Liver (tissue), 9 donors: Measurements from ENCODE around the gene EML6. TPM values are rescaled to one million over a fixed set of nuclear protein-coding genes. Genes with fewer than 3 reads are reported as not detected.

Source experiments
- DNase-seq: peaks from one replicate; pipeline ENCODE4 v3.0.0-alpha.2; 2017; ENCODE audit warnings: low spot score
- H3K27ac ChIP-seq, 2 donors: one replicate each; pipeline ENCODE4 v1.7.0; 2013; ENCODE audit warnings: inconsistent platforms in 2 of 2, low read length in 2 of 2, control low read depth in 1 of 2, low read depth in 1 of 2, mild to moderate bottlenecking in 1 of 2
- H3K27me3 ChIP-seq, 4 donors: one replicate each; pipeline versions ENCODE4 v1.6.1 to v1.7.0; 2013; ENCODE audit warnings: low read length in 3 of 4, inconsistent platforms in 1 of 4, mild to moderate bottlenecking in 1 of 4, moderate library complexity in 1 of 4; ENCODE audit not compliant: control insufficient read depth in 4 of 4, insufficient read depth in 4 of 4
- H3K36me3 ChIP-seq, 4 donors: one replicate each; pipeline versions ENCODE4 v1.6.1 to v1.7.0; 2013; ENCODE audit warnings: low read length in 3 of 4, mild to moderate bottlenecking in 3 of 4, low read depth in 1 of 4, moderate library complexity in 1 of 4; ENCODE audit not compliant: control insufficient read depth in 4 of 4, insufficient read depth in 3 of 4
- H3K4me1 ChIP-seq, 4 donors: one replicate each; pipeline versions ENCODE4 v1.6.1 to v1.7.0; 2013; ENCODE audit warnings: low read length in 3 of 4, mild to moderate bottlenecking in 3 of 4, moderate library complexity in 1 of 4; ENCODE audit not compliant: control insufficient read depth in 4 of 4, insufficient read depth in 4 of 4
- H3K4me3 ChIP-seq, 3 donors: one replicate each; pipeline versions ENCODE4 v1.6.1 to v1.7.0; 2013; ENCODE audit warnings: low read length in 3 of 3, control low read depth in 1 of 3, low read depth in 1 of 3, mild to moderate bottlenecking in 1 of 3
- H3K9ac ChIP-seq, 2 donors: one replicate each; pipeline ENCODE4 v1.7.0; 2013; ENCODE audit warnings: low read length in 2 of 2, mild to moderate bottlenecking in 2 of 2, moderate library complexity in 2 of 2, control low read depth in 1 of 2, low read depth in 1 of 2
- H3K9me3 ChIP-seq, 4 donors: one replicate each; pipeline versions ENCODE4 v1.6.1 to v1.7.0; 2013; ENCODE audit warnings: low read length in 3 of 4; ENCODE audit not compliant: control insufficient read depth in 4 of 4
- EGR1 ChIP-seq, 2 donors: IDR thresholded peaks; 2 replicates each; pipeline ENCODE4 v1.6.1; 2016 to 2018; ENCODE audit warnings: antibody characterized with exemption in 2 of 2, low read depth in 2 of 2
- FOXA1 ChIP-seq: IDR thresholded peaks from 2 replicates; pipeline ENCODE4 v1.6.1; 2016; ENCODE audit warnings: antibody characterized with exemption
- FOXA2 ChIP-seq: IDR thresholded peaks from 2 replicates; pipeline ENCODE4 v1.6.1; 2016; ENCODE audit warnings: antibody characterized with exemption
- GABPA ChIP-seq, 2 donors: IDR thresholded peaks in 1 of 2; conservative IDR thresholded peaks in 1 of 2; 2 replicates each; pipeline ENCODE4 v1.6.1; 2016; ENCODE audit warnings: antibody characterized with exemption in 2 of 2, mild to moderate bottlenecking in 1 of 2, moderate library complexity in 1 of 2
- HNF4A ChIP-seq, 2 donors: conservative IDR thresholded peaks; 2 replicates each; pipeline ENCODE4 v1.6.1; 2016; ENCODE audit warnings: antibody characterized with exemption in 2 of 2, mild to moderate bottlenecking in 2 of 2
- JUND ChIP-seq, 2 donors: IDR thresholded peaks; 2 replicates each; pipeline ENCODE4 v1.6.1; 2016; ENCODE audit warnings: antibody characterized with exemption in 2 of 2
- NR2F2 ChIP-seq: IDR thresholded peaks from 2 replicates; pipeline ENCODE4 v1.6.1; 2016; ENCODE audit warnings: antibody characterized with exemption
- RAD21 ChIP-seq, 2 donors: IDR thresholded peaks; 2 replicates each; pipeline ENCODE4 v1.6.1; 2016; ENCODE audit warnings: antibody characterized with exemption in 2 of 2, mild to moderate bottlenecking in 2 of 2
- RXRA ChIP-seq, 2 donors: IDR thresholded peaks; 2 replicates each; pipeline ENCODE4 v1.6.1; 2017 to 2018; ENCODE audit warnings: antibody characterized with exemption in 2 of 2, mild to moderate bottlenecking in 1 of 2
- ZBTB33 ChIP-seq: IDR thresholded peaks from 2 replicates; pipeline ENCODE4 v1.6.1; 2016; ENCODE audit warnings: antibody characterized with exemption
- WGBS: extraction: QIAGEN DNeasy Blood & Tissue Kit; methylation state at CpG from one replicate; pipeline ENCODE4 v1.1.7; 2013; 5-methylcytosine and 5-hydroxymethylcytosine counted together
- polyA plus RNA-seq, 2 donors: library from polyadenylated mRNA; stranded (reverse) in 1 of 2; unstranded in 1 of 2; fragments of 200-250 nt in 1 of 2; fragments of >200 nt in 1 of 2; fragmentation: Nextera tagmentation in 1 of 2; extraction: Ambion mirVana in 1 of 2; gene quantifications; one replicate each; pipeline versions ENCODE4 v1.2.1 to v1.2.3, GENCODE V29; 2013 to 2015
- total RNA-seq, 2 donors: library from RNA; depleted of rRNA; stranded (reverse); fragments of >200 nt; gene quantifications; one replicate each; pipeline ENCODE4 v1.2.3, GENCODE V29; 2014
- TF ChIP-seq, protein P1 (sequence below): IDR thresholded peaks from 2 replicates; pipeline ENCODE4 v1.6.1; 2016; ENCODE audit warnings: antibody characterized with exemption
- TF ChIP-seq, protein P2 (sequence below): IDR thresholded peaks from 2 replicates; pipeline ENCODE4 v1.6.1; 2016; ENCODE audit warnings: antibody characterized with exemption, mild to moderate bottlenecking
- TF ChIP-seq, protein P3 (sequence below): IDR thresholded peaks from 2 replicates; pipeline ENCODE4 v1.6.1; 2016; ENCODE audit warnings: antibody characterized with exemption
- donor health status: healthy.
- donor health status: healthy.
- donor health status: healthy.
- donor health status: healthy.
- donor health status: healthy.

EML6 gene
- total and polyA plus RNA-seq, 4 donors, result 0.33 to 3.0 (median 1.4) TPM

- no peak overlapping the region for H3K4me3 ChIP-seq
- H3K9me3 ChIP-seq, result no peaks in the 10 kb centered on the region
- H3K9ac ChIP-seq, result no peak overlapping the region
- H3K27me3 ChIP-seq, result no peaks in the 10 kb centered on the region
- DNase-seq, result no peak
- WGBS, result 65% methylated on average over 1 of the region's 1 CpG
- no peaks in the 10 kb centered on the region for H3K36me3 ChIP-seq
- H3K27ac ChIP-seq, result no peak overlapping the region
- H3K4me1 ChIP-seq, result peaks cover 4 to 20% (median 16%) of the 10 kb centered on the region in 4 donors
- no peak for TF ChIP-seq RAD21 (IDR thresholded peaks at IDR 0.05)
Observed at GRCh38 chr2:54864096-54864495, 140.6 kb downstream of the EML6 start.

DNA sequence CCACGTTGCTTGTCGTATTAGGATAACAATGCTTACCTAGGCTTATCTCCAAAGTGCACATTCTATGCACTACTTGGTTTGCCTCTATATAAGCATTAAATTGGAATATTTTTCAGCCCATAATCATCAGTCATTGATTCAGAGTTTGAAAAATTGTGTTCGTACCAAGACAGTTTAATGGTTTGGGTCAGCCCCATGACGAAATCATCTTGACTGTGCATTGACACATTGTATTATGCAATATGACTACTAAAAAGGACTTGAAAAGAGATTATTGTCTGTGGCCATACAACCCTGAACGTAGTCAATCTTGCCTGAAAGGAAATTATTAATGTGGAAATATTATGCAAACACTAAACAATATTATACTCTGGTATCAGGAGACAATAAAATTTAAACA is 141.3 kb downstream of the EML6 start:
- H3K4me1 ChIP-seq, result peaks cover 4 to 19% (median 16%) of the 10 kb centered on the region in 4 donors
- H3K27me3 ChIP-seq, result no peaks in the 10 kb centered on the region
- H3K9ac ChIP-seq, result no peak overlapping the region
- H3K4me3 ChIP-seq, result no peak overlapping the region
- no peaks in the 10 kb centered on the region for H3K9me3 ChIP-seq
- TF ChIP-seq FOXA1 (no peak), HNF4A (conservative IDR thresholded peaks at IDR 0.05) (peak in 1 of 2 donors; percentile 5), FOXA2 (no peak)
- TF ChIP-seq, protein P1, sequence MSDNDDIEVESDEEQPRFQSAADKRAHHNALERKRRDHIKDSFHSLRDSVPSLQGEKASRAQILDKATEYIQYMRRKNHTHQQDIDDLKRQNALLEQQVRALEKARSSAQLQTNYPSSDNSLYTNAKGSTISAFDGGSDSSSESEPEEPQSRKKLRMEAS, result no peak
- H3K36me3 ChIP-seq, result no peaks in the 10 kb centered on the region
- no peak overlapping the region for H3K27ac ChIP-seq
- no peak for DNase-seq
- WGBS, result 44% methylated on average over 5 of the region's 5 CpGs

DNA sequence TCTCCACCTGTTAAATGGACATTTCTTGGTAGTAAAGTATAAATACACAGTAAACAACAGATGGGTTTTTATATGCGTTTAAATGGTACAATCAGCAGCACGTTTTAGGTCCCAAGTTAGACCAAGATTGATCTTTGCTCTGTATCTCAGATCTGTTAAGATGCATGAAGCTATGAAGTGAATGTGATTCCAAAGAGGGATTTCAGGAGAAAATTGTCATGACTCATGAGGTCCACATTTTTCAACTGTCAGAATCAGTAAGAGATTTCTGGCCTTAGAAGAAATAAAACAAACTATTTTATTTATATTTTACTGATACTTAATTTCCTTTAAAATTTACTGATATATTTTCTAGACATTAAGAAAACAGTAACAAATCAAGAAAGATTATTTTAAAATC is 142.7 kb downstream of the EML6 start:
- H3K36me3 ChIP-seq, result no peaks in the 10 kb centered on the region
- H3K4me3 ChIP-seq, result no peak overlapping the region
- H3K9ac ChIP-seq, result no peak overlapping the region
- 92% methylated on average over 2 of the region's 2 CpGs for WGBS
- no peak overlapping the region for H3K27ac ChIP-seq
- TF ChIP-seq, protein P2, sequence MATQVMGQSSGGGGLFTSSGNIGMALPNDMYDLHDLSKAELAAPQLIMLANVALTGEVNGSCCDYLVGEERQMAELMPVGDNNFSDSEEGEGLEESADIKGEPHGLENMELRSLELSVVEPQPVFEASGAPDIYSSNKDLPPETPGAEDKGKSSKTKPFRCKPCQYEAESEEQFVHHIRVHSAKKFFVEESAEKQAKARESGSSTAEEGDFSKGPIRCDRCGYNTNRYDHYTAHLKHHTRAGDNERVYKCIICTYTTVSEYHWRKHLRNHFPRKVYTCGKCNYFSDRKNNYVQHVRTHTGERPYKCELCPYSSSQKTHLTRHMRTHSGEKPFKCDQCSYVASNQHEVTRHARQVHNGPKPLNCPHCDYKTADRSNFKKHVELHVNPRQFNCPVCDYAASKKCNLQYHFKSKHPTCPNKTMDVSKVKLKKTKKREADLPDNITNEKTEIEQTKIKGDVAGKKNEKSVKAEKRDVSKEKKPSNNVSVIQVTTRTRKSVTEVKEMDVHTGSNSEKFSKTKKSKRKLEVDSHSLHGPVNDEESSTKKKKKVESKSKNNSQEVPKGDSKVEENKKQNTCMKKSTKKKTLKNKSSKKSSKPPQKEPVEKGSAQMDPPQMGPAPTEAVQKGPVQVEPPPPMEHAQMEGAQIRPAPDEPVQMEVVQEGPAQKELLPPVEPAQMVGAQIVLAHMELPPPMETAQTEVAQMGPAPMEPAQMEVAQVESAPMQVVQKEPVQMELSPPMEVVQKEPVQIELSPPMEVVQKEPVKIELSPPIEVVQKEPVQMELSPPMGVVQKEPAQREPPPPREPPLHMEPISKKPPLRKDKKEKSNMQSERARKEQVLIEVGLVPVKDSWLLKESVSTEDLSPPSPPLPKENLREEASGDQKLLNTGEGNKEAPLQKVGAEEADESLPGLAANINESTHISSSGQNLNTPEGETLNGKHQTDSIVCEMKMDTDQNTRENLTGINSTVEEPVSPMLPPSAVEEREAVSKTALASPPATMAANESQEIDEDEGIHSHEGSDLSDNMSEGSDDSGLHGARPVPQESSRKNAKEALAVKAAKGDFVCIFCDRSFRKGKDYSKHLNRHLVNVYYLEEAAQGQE, result no peak
- TF ChIP-seq JUND (IDR thresholded peaks at IDR 0.05), result no peak
- no peak for TF ChIP-seq FOXA1
- DNase-seq, result no peak
- H3K9me3 ChIP-seq, result no peaks in the 10 kb centered on the region
- no peaks in the 10 kb centered on the region for H3K27me3 ChIP-seq
- H3K4me1 ChIP-seq, result peaks cover 4 to 19% (median 16%) of the 10 kb centered on the region in 4 donors

DNA sequence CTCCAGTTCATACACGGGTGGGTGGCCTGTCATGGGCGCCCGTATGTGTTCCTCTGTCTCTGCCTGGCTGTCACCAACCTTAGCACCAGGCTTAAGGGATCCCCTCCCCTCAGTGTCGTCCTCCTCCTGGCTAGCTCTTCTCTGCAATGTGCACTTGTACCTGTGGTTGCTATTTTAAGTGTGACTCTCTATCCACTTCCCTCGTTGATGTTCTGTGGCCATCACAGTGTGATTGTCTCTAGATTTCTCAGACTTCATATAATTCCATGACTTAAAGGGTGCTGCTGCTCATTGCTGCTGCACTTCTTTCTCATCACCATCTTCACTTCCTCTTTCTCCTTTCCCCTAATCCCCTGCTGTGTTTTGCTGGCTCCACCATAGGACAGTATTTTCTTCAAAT is 143.4 kb downstream of the EML6 start:
- no peaks in the 10 kb centered on the region for H3K36me3 ChIP-seq
- H3K4me1 ChIP-seq, result peaks cover 4 to 19% (median 16%) of the 10 kb centered on the region in 4 donors
- H3K9me3 ChIP-seq, result no peaks in the 10 kb centered on the region
- 75% methylated on average over 5 of the region's 5 CpGs for WGBS
- TF ChIP-seq EGR1 (IDR thresholded peaks at IDR 0.05; ENCODE audit: low read depth in 2 of 2) (no peak), NR2F2 (no peak), FOXA2 (no peak), JUND (IDR thresholded peaks at IDR 0.05) (no peak), ZBTB33 (no peak), GABPA (IDR thresholded peaks at IDR 0.05 in 1 of 2, conservative IDR thresholded peaks at IDR 0.05 in 1 of 2) (no peak), RXRA (IDR thresholded peaks at IDR 0.05) (no peak), RAD21 (IDR thresholded peaks at IDR 0.05) (no peak)
- TF ChIP-seq, protein P3, sequence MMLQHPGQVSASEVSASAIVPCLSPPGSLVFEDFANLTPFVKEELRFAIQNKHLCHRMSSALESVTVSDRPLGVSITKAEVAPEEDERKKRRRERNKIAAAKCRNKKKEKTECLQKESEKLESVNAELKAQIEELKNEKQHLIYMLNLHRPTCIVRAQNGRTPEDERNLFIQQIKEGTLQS, result no peak
- TF ChIP-seq, protein P1, result no peak
- H3K9ac ChIP-seq, result no peak overlapping the region
- DNase-seq, result no peak
- H3K4me3 ChIP-seq, result no peak overlapping the region
- H3K27ac ChIP-seq, result no peak overlapping the region
- H3K27me3 ChIP-seq, result no peaks in the 10 kb centered on the region
